Fibroblast of mammary gland (primary cell): ENCODE data around the gene ARHGEF40.
A peak's percentile ranks its signal among the peaks of the same experiment; 100 is the strongest.

ENCODE experiments used
- DNase-seq: peaks from one replicate; pipeline ENCODE4 v3.0.0-alpha.2; 2010; ENCODE audit warnings: low read depth
- H3K4me3 ChIP-seq: 2 replicates; pipeline ENCODE4 v1.5.1; 2011; ENCODE audit warnings: low read depth, mild to moderate bottlenecking, low read length, moderate library complexity; ENCODE audit not compliant: control insufficient read depth
- CTCF ChIP-seq: conservative IDR thresholded peaks from 2 replicates; pipeline ENCODE4 v1.5.1; 2011; ENCODE audit warnings: low read depth, low read length, inconsistent platforms; ENCODE audit not compliant: control insufficient read depth, insufficient read depth

The ARHGEF40 gene

GRCh38 chr14:21098892-21099595 lies 28.9 kb downstream of the ARHGEF40 start:
- no peak for TF ChIP-seq CTCF
- DNase-seq = no peak
- peak overlapping the region; percentile 74 for H3K4me3 ChIP-seq

GRCh38 chr14:21099596-21099985 lies 29.5 kb downstream of the ARHGEF40 start:
- H3K4me3 ChIP-seq = no peak overlapping the region
- no peak for DNase-seq
- no peak for TF ChIP-seq CTCF

GRCh38 chr14:21100931-21101330 lies 30.8 kb downstream of the ARHGEF40 start, which contains the start of gene TMEM253:
TMEM253 (plus strand) TSS chr14:21101066; CDS start chr14:21101344, 278 bp downstream.
- TF ChIP-seq CTCF = no peak
- no peak within 1 kb of the TSS for H3K4me3 ChIP-seq
- DNase-seq = no peak

GRCh38 chr14:21101802-21102413 lies 31.8 kb downstream of the ARHGEF40 start:
- no peak overlapping the region for H3K4me3 ChIP-seq
- no peak for DNase-seq
- no peak for TF ChIP-seq CTCF

GRCh38 chr14:21102521-21103410 lies 32.7 kb downstream of the ARHGEF40 start:
- TF ChIP-seq CTCF = no peak
- H3K4me3 ChIP-seq = peak overlapping the region; percentile 67
- no peak for DNase-seq

- no peak for DNase-seq
- peak overlapping the region; percentile 67 for H3K4me3 ChIP-seq
- TF ChIP-seq CTCF = no peak
Observed at GRCh38 chr14:21103411-21103709, 33.3 kb downstream of the ARHGEF40 start.
